Measurements from ENCODE around the gene SPAG8.

The SPAG8 gene

GRCh38 chr9:35812025-35812602 is at the start of gene SPAG8:
Gene SPAG8, minus strand, starts transcription at chr9:35812262. Its CDS starts 115 bp downstream, at chr9:35812147.
- DNase-seq, result peak; percentile 86 to 90

GRCh38 chr9:35861161-35861897 is 49.3 kb upstream of the SPAG8 start:
- no peak for DNase-seq

- DNase-seq, result no peak
These were observed 47.9 kb upstream of the SPAG8 start for GRCh38 chr9:35859990-35860339.

- DNase-seq, result no peak
These were observed 47.4 kb upstream of the SPAG8 start for GRCh38 chr9:35859310-35859989.

GRCh38 chr9:35858458-35858857 is 46.4 kb upstream of the SPAG8 start:
- no peak for DNase-seq

GRCh38 chr9:35856882-35857281 is 44.8 kb upstream of the SPAG8 start:
- no peak for DNase-seq

GRCh38 chr9:35856206-35856605 is 44.1 kb upstream of the SPAG8 start:
- DNase-seq, result no peak

- no peak for DNase-seq
These were observed 42.2 kb upstream of the SPAG8 start for GRCh38 chr9:35854091-35854762.

GRCh38 chr9:35852876-35853865 is 41.1 kb upstream of the SPAG8 start:
- no peak for DNase-seq

GRCh38 chr9:35852267-35852815 is 40.3 kb upstream of the SPAG8 start:
- DNase-seq, result no peak

- no peak for DNase-seq
These were observed 35.9 kb upstream of the SPAG8 start for GRCh38 chr9:35847792-35848572.

- DNase-seq, result no peak
These were observed 34.0 kb upstream of the SPAG8 start for GRCh38 chr9:35845824-35846771.

GRCh38 chr9:35844628-35845270 is 32.7 kb upstream of the SPAG8 start:
- peak; percentile 93 to 96 for DNase-seq

- DNase-seq, result peak; percentile 51 to 63
These were observed 30.7 kb upstream of the SPAG8 start for GRCh38 chr9:35842795-35843194.

GRCh38 chr9:35842020-35842745 is 30.1 kb upstream of the SPAG8 start:
- peak; percentile 39 for DNase-seq

GRCh38 chr9:35841645-35841900 is 29.5 kb upstream of the SPAG8 start:
- DNase-seq, result no peak

GRCh38 chr9:35840881-35841644 is 29.0 kb upstream of the SPAG8 start:
- DNase-seq, result no peak

- no peak for DNase-seq
These were observed 27.9 kb upstream of the SPAG8 start for GRCh38 chr9:35839926-35840325.

Measured in inflammatory macrophage treated with lipopolysaccharide for 1 hour (primary cell).